ENCODE data around the gene PNMA8A.

- TF ChIP-seq, protein P1, sequence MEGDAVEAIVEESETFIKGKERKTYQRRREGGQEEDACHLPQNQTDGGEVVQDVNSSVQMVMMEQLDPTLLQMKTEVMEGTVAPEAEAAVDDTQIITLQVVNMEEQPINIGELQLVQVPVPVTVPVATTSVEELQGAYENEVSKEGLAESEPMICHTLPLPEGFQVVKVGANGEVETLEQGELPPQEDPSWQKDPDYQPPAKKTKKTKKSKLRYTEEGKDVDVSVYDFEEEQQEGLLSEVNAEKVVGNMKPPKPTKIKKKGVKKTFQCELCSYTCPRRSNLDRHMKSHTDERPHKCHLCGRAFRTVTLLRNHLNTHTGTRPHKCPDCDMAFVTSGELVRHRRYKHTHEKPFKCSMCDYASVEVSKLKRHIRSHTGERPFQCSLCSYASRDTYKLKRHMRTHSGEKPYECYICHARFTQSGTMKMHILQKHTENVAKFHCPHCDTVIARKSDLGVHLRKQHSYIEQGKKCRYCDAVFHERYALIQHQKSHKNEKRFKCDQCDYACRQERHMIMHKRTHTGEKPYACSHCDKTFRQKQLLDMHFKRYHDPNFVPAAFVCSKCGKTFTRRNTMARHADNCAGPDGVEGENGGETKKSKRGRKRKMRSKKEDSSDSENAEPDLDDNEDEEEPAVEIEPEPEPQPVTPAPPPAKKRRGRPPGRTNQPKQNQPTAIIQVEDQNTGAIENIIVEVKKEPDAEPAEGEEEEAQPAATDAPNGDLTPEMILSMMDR (IDR thresholded peaks at IDR 0.05 in 2 of 3, conservative IDR thresholded peaks at IDR 0.05 in 1 of 3; ENCODE audit: control insufficient read depth in 2 of 3, extremely low read depth in 1 of 3, insufficient read depth in 1 of 3, low read depth in 3 of 3, low read length in 3 of 3), result no peak
- TF ChIP-seq SIN3A (IDR thresholded peaks at IDR 0.05; ENCODE audit: low read depth, low read length) (no peak), RFX5 (IDR thresholded peaks at IDR 0.05; ENCODE audit: low read depth, low read length) (no peak), RAD21 (IDR thresholded peaks at IDR 0.05; ENCODE audit: insufficient read depth, low read depth, low read length) (no peak), SREBF2 (IDR thresholded peaks at IDR 0.05; ENCODE audit: low read length) (no peak), EZH2 (IDR thresholded peaks at IDR 0.05; ENCODE audit: borderline replicate concordance, control insufficient read depth, low read depth, low read length) (no peak)
Measured at GRCh38 chr19:46453661-46454060, 17.7 kb downstream of the PNMA8A start.

Data from GM12878 (cell line).